ENCODE data around the gene CACNA1C.
A peak's percentile ranks its signal among the peaks of the same experiment; 100 is the strongest.
"Not testable (repeated sequence)": the region's sequence is repeated elsewhere in the genome, so short reads cannot be mapped to it uniquely, and the experiment has no call there.

CACNA1C gene

DNA sequence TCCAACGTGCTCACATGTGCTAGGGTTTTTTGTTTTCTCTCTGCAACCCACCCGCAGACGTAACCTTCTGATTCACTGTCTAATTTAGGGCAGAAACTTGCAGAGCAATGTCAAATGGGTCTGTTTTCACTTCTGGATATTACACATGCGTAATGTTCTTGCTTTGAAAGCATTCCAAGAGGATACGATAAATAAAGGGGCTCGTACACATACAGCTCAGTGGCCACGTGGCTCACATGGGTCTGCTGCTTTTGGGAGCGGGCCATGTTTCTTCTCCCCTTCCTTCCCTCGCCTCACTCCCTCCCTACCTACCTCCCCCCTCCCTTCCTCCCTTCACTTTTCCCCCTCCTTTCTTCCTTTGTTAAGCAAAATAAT lies 23.4 kb downstream of the CACNA1C start:
- DNase-seq (ENCODE audit: low spot score): no peak

- DNase-seq (ENCODE audit: low spot score): no peak
Observed at GRCh38 chr12:2076728-2077127, 23.9 kb downstream of the CACNA1C start.

GRCh38 chr12:2080604-2081003 lies 27.8 kb downstream of the CACNA1C start:
- DNase-seq (ENCODE audit: low spot score): no peak

DNA sequence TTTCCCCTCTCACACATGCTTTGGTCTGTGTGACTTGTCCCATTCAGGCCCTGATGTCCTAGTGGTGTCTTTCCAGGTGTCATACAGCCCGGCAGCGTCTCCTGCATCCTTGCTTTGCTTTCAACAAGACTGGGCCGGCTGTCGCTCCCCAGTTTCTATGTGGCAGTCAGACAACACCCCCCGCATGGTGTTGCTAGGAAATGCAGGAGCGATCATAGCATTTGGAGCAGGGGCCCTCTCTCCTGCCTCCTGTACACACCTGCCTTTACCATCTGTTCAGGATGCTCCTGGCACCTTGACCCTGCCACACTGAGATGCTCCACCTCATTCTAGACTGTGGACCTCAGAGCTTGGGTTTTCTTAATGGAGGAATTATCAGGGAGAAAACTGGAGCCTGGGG lies 29.5 kb downstream of the CACNA1C start:
- DNase-seq (ENCODE audit: low spot score): no peak

- DNase-seq (ENCODE audit: low spot score): no peak
Observed at GRCh38 chr12:2083008-2083407, 30.2 kb downstream of the CACNA1C start.

- DNase-seq (ENCODE audit: low spot score): no peak
Observed at GRCh38 chr12:2083561-2083960, 30.8 kb downstream of the CACNA1C start.

- no peak for DNase-seq (ENCODE audit: low spot score)
Observed at GRCh38 chr12:2084553-2085296, 31.9 kb downstream of the CACNA1C start.

DNA sequence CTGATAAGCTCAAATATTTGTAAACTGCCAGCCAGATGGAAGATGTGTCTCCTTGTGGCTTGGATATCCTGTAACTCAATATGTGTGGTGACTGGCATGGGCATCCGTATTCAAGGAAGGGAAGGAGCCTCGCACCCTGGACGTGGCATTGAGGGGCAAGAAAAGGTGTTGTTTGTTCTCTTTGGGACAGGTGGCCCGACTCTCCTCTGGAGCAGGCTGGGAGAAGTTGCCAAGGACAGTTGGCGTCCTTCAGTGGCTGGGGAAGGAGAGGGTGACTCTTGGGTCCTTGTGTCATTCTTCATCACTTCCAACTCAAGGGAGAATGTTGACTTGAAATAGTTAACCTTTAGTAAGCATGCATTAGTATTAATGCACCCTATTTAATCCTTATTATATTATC lies 39.6 kb downstream of the CACNA1C start:
- DNase-seq (ENCODE audit: low spot score): no peak

DNA sequence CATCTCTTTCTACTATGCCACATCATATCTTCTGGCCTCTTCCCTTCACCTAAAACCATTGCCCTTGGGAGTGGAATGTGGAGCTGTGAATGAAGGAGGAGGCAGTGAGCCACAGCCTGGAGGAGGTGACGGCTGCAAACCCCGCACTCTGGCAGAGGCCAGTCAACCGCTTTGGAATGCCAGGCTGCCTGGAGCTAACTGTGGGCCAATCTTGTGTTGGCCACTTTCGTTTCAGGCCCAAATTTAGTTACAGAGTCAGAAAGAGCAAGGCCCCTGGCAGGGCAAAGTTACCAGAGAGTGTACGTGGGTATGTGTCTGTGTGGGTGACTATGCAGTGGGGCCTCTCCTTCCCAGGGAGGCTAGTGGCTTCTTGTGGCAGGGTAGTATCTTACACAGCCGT lies 40.1 kb downstream of the CACNA1C start:
- no peak for DNase-seq (ENCODE audit: low spot score)

DNA sequence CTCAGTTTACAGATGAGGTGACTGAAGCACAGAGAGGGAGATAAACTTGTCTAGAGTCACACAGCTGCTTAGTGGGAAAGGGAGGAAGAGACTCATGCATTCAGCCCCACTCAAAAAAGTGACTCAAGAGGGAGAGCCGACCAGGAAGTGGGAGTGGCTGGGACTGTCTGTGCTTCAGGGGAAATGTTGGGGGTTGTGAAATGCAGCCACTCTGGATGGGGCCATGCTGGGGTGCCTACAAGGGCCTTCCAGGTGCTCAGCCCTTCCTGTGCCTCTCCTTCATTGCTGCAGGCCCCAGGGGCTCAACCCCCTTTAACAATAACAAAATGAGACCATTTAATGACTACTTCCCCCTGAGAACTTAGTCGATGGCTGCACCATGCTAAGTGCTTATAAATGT lies 41.8 kb downstream of the CACNA1C start:
- DNase-seq (ENCODE audit: low spot score): no peak

DNA sequence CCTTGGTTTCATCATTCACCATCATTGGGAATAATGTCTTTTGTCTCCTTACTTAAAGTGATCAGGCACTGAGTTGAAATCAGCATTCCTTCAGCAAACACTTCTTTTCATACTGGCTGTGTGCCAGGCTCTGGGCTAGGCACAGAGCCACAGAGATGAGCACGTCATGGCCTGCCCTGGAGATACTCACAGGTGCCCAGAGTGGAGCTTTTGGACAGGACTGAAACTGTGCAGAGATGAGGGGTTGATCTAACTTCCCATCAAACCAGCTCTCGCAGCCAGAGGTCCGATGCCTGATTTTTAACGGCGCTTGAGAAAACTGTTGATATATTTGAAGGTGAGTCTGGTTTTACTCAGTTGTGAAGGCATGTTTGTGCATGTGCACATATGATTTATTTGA lies 43.1 kb downstream of the CACNA1C start:
- DNase-seq (ENCODE audit: low spot score): no peak

DNA sequence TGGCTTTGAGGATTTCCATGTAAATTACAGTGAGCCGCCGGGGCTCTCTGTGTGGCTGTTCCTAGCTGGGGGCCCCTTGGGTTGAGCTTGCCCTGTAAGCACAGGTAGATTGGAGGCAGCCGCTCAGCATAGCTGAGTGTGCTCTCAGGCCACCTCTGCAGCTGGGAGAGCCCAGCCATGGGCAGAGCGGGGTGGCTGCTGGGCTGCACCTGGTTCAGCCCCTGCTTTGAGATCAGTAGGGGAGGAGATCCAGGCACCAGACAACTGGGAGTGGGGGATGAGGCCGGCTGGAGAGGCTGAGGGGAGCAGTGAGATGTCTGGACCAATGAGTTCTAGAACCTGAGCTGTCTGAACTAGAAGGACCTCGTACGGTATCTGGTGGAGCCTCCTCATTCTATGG lies 44.8 kb downstream of the CACNA1C start:
- no peak for DNase-seq (ENCODE audit: low spot score)

DNA sequence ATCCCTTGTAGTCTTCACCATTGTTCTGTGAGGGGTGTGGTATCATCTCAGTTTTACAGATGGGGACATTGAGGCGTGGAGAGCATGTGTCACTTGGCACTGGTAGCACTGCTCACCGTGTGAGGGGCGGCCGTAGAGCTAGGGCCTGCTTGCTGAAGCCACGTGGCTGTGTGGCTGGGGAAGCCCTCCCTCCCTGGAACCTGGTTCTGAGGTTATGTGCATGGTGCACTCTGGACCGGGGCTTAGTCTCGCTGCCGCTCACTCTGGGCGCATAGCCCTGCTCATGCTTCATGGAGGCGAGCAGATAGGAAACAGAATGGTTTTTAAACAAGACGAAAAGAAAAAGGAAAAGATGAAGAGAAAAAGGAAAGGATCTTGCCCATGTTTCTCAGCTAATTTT lies 46.1 kb downstream of the CACNA1C start:
- no peak for DNase-seq (ENCODE audit: low spot score)

DNA sequence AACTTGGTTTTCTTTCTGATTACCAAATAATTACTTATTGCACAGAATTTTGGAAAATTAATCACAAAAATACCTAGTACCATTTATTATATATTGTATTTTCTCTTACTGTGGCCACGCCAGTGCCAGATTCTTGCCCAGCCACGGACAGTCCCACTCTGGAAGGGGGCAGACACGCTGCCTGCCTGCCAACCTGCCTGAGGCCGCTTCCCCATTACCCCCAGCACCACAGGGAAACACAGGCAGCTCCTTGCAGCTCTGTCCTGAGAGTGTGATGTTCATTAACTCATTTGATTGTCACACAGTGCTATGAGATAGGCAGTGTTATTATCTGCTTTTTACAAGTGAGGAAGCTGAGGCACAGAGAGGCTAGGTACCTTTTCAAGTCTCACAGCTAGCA lies 46.8 kb downstream of the CACNA1C start:
- no peak for DNase-seq (ENCODE audit: low spot score)

DNA sequence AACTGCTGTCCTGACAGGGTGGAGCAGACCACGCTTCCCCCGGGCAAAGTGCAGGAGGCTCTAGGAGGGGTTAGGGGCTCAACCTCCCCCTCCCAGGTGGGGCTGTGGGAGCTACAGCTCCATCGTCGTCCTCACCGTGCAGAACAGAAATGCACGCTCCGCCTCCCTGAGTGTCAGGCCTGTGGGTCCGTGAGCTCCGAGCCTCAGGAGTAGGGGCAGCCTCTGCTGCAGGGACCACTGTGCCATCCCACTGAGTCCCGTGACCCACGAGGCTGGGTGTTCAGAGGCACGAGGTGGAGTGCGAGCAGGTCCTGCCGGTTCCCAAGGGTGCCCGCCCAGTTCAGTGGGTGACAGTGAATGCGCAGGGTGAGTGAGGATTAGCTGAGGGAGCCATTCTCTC lies 48.6 kb downstream of the CACNA1C start:
- no peak for DNase-seq (ENCODE audit: low spot score)

DNA sequence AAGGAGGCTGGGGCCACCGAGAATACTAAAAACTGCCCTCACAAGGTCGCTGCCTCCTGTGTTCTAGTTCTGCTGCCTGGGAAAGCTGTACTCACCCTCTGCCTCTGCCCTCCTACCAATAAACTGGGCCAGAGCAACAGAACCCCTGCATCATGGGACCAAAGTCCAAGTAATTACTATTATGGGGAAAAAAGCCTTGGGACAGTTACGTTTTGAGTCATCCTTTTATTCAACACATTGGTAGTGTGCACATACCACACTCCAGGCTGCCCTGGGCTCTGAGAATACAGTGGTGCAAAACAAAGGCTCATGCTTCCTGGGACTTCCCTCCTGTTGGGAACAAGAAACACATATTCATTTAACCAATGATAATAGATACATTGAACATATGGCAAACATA lies 49.0 kb downstream of the CACNA1C start:
- DNase-seq (ENCODE audit: low spot score): no peak

GRCh38 chr12:2102736-2103135 lies 49.9 kb downstream of the CACNA1C start:
- not testable (repeated sequence) for DNase-seq (ENCODE audit: low spot score)

DNA sequence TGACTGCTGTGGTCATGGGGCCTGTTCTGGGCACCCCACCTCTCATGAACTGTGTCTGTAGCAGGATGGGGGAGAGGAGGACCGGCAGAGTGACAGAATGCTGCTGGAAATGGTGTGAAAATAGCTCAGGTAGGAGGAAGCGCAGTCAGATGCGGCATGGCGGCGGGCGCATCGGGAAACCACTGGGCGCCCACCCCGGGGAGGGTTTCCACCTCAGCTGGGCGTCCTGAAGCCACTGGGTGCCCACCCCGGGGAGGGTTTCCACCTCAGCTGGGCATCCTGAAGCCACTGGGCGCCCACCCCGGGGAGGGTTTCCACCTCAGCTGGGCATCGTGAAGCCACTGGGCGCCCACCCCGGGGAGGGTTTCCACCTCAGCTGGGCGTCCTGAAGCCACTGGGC lies 52.6 kb downstream of the CACNA1C start:
- not testable (repeated sequence) for DNase-seq (ENCODE audit: low spot score)

- DNase-seq (ENCODE audit: low spot score): no peak
Observed at GRCh38 chr12:2108166-2108565, 55.4 kb downstream of the CACNA1C start.

- DNase-seq (ENCODE audit: low spot score): peak; percentile 12
Observed at GRCh38 chr12:2108975-2109671, 56.3 kb downstream of the CACNA1C start.

- DNase-seq (ENCODE audit: low spot score): no peak
Observed at GRCh38 chr12:2110127-2110526, 57.3 kb downstream of the CACNA1C start.

GRCh38 chr12:2110849-2111566 lies 58.2 kb downstream of the CACNA1C start:
- no peak for DNase-seq (ENCODE audit: low spot score)

DNA sequence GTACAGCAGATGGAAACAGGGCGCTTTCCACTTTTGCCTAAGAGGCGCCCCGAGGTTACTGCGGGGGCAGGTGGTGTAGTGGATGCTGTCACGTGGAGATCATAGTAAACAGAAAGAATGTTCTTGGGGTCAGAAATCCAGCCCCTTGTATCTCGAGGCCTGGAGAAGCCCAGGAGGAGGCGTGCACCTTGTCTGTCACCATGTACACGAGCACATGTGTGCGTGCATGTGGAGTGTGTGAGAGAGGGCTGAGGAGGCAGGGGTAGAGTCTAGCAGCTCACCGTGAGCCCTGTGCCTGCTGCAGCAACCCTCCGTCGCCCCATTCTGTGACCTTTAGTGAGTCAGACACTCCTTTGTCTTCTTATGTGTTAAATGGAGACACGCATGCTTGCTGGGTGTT lies 59.0 kb downstream of the CACNA1C start:
- no peak for DNase-seq (ENCODE audit: low spot score)

Data from putamen (tissue), 1 donor.